K562 (cell line): ENCODE measurements around the gene UBE2E1. TPM values are rescaled to one million over a fixed set of nuclear protein-coding genes. Genes with fewer than 3 reads are reported as not detected.

Experiments
- BCLAF1 ChIP-seq, 2 experiments: fragments of 450-650 bp in 1 of 2; IDR thresholded peaks; 2 replicates each; pipeline ENCODE4 v1.6.1; 2011 to 2017; ENCODE audit warnings: low read depth in 2 of 2, antibody characterized with exemption in 1 of 2, borderline replicate concordance in 1 of 2, low read length in 1 of 2, mild to moderate bottlenecking in 1 of 2, mixed read lengths in 1 of 2; ENCODE audit not compliant: control insufficient read depth in 1 of 2
- EHMT2 ChIP-seq: fragments of 450-650 bp; IDR thresholded peaks from 2 replicates; pipeline ENCODE4 v1.6.1; 2018; ENCODE audit warnings: antibody characterized with exemption
- ELF4 ChIP-seq: fragments of 450-650 bp; formaldehyde crosslinking; IDR thresholded peaks from 2 replicates; pipeline ENCODE4 v1.4.0; 2022; ENCODE audit warnings: missing genetic modification characterization
- HEY1 ChIP-seq: fragments of 250-450 bp; sonication (Bioruptor Pico); IDR thresholded peaks from 2 replicates; pipeline ENCODE4 v1.5.0; 2020; ENCODE audit warnings: mild to moderate bottlenecking, moderate library complexity, borderline replicate concordance
- KLF1 ChIP-seq: fragments of 450-650 bp; IDR thresholded peaks from 2 replicates; pipeline ENCODE4 v1.6.1; 2016; ENCODE audit warnings: missing genetic modification characterization, missing compliant biosample characterization
- NFIX ChIP-seq: fragments of 250-450 bp; sonication (Bioruptor Pico); IDR thresholded peaks from 2 replicates; pipeline ENCODE4 v1.4.0; 2020; ENCODE audit warnings: low read depth, mild to moderate bottlenecking, moderate library complexity
- SMARCA5 ChIP-seq: fragments of 450-650 bp; IDR thresholded peaks from 2 replicates; pipeline ENCODE4 v1.6.1; 2016
- ZKSCAN1 ChIP-seq: fragments of 150-350 bp; IDR thresholded peaks from 2 replicates; pipeline ENCODE4 v1.6.1; 2016; ENCODE audit warnings: low read depth, low read length
- ZNF511 ChIP-seq: sonication (generic); formaldehyde crosslinking; IDR thresholded peaks from 2 replicates; pipeline ENCODE4 v1.8.0; 2022; ENCODE audit warnings: mild to moderate bottlenecking, missing genetic modification reagents
- polyA plus RNA-seq, 8 experiments: library from polyadenylated mRNA; depleted of rRNA in 4 of 8; stranded (reverse) in 5 of 8; unstranded in 3 of 8; fragments of >200 nt; fragmentation: Nextera tagmentation in 2 of 8; fragmentation: Illumina TruSeq in 1 of 8; extraction: Ambion mirVana in 2 of 8; extraction: Trizol in 1 of 8; gene quantifications; 2 replicates each; pipeline versions ENCODE4 v1.2.1 to v1.2.3, GENCODE V29; 2011 to 2014; ENCODE audit warnings: inconsistent platforms in 1 of 8, missing spikeins in 1 of 8
- total RNA-seq, 7 experiments: library from RNA; depleted of rRNA in 6 of 7; stranded (reverse); fragments of >200 nt in 6 of 7; fragmentation: Illumina TruSeq in 2 of 7; extraction: Trizol in 2 of 7; gene quantifications; 2 replicates each; pipeline versions ENCODE4 v1.2.1 to v1.2.3, GENCODE V29; 2011 to 2021; ENCODE audit warnings: low replicate concordance in 1 of 7

UBE2E1 gene
- total and polyA plus RNA-seq, 9 of the 15 experiments (the other 6 are each of a cell fraction or from before 2014, with no cell fraction given) = 54.4 to 294 (median 165) TPM

- 0 out of 4 replicates have a peak, but pooled peaks of 1 of the 2 experiments have one; percentile 53 for TF ChIP-seq BCLAF1 (IDR thresholded peaks at IDR 0.05; ENCODE audit: borderline replicate concordance in 1 of 2, control insufficient read depth in 1 of 2, low read depth in 2 of 2, low read length in 1 of 2)
- no peak for TF ChIP-seq NFIX (CRISPR knock-in tag)
- no peak; the same call in 1 of the 2 replicates for TF ChIP-seq ZKSCAN1
- TF ChIP-seq ZNF511 (CRISPR knock-in tag) = no peak
- no peak; the same call in 1 of the 2 replicates for TF ChIP-seq EHMT2
- peak; percentile 40; the same call in 1 of the 2 replicates for TF ChIP-seq KLF1 (tag)
- no peak for TF ChIP-seq HEY1 (CRISPR knock-in tag)
- no peak for TF ChIP-seq SMARCA5
- TF ChIP-seq ELF4 (CRISPR knock-in tag) = no peak
- TF ChIP-seq, all 486 proteins: peak for 60
Measured at GRCh38 chr3:23808525-23808924, 2.8 kb downstream of the UBE2E1 start (continued).
